Medulla oblongata (tissue), 1 donor: Measurements from ENCODE around the gene SLC29A3.
A peak's percentile ranks its signal among the peaks of the same experiment; 100 is the strongest.

Experiments used
- DNase-seq: peaks from one replicate; pipeline ENCODE4 v3.0.0-alpha.2; 2015; ENCODE audit errors: extremely low spot score

Gene SLC29A3

DNA sequence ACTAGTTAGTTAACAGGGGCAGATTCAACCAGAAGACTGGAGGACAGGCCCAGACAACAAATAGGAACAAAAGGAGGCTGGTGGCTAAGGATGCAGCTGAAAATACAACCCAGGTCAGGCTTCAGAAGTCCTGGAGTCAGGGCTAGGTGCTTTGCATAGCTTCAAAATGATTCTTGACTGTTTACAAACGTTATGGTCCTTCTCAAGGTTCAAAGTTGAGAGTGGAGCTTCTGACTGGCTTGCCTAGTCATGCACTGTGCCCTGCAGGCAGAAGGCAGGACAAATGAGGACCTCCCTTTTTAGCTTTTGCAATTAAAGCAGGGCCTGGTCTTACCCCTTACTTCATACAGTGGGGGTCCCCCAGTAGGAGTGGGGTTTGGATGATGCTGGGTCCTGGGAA is 73.2 kb downstream of the SLC29A3 start:
- no peak for DNase-seq

DNA sequence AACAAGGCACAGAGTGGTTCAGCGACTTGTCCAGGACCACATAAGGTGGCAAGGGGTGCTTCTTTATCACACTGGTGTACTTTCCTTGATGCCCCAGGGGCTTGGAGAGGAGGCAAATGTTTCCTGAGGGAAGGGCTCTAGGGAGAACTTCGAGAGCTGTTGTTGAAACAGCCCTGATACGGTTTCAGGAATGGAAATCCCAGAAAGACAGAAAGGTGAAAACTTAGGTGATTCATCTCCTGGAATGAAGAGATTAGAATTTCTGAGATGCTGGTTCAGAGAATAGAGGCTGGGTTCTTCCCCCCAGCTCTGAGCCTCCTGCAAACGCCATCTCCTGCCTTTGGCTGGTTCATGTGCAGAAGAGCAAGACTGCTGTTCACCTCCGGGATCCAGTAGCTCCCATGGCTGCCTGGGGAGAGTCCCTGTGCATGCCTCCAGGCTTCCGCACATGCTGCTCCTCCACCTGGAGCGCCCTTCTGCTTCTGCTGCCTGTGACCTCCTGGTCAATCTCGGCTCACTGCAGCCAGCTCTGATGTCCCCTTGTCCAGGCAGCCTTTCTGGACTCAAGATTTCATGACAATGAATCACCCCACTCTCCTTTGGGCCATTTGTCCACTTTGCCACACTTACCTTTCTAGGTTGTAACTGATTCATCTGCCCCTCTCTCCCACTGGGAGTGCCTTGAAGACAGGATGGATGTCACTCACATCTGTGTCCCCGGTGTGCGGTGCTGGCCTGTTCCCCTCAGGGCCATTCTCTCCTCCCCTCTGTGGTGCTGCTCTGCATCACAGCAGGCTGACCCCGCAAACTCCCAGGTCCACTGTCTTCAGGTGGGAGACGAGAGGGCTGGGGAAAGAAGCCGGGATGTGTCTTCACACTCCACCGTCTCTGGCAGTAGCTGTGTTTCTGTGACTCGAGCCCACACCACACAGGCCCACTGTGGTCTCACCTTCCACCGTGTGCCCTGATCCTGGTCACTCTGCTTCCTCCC is 74.0 kb downstream of the SLC29A3 start:
- DNase-seq: no peak

DNA sequence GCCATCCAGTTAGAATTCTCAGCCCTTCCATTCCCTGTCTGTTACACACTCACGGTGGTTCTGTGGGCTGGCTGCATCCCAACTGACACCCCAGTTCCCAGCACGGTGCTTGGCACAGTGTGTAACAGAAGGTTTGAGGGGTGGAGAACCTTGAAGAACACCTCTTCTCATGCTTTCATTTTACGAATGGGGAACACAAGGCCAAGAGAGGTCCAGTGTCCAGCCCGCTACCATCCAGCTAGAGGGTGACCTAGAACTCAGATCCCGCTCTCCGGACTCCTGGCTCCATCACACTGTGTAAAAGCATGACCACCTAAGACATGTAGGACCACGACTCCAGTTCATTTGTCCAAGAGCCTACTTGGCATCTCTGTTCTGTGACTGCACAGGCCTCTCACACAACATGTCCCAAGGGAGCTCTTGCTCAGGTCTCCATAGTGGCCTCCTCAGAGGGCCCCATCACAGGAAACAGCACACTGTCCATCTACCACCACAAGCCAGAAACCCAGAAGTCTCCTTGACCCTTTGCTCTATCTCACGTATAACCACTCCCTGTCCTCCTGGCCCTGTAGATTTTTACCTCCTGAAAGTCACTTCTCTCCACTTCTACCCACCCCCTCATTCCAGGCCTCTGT is 74.9 kb downstream of the SLC29A3 start:
- DNase-seq: no peak

- no peak for DNase-seq
These were observed 76.0 kb downstream of the SLC29A3 start for GRCh38 chr10:71394926-71395562.

DNA sequence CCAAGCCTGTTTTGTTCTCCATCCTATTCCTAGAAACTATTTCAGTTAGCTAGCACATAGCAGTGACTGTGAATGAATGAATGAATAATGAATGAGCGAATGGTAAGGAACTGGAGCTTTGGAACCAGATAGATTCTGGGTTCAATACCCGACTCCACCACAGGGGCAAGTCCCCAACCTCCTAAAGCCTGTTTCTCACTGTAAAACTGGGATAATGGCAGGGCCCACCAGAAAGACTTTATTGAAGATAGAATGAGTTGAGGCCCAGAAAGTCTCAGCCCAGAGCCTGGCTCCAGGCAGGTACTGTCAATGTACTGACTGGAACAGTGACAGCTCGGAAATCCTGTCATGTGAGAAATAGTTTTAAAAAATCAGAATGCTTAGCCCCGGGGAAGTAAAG is 76.6 kb downstream of the SLC29A3 start:
- DNase-seq: no peak

- peak; percentile 73 for DNase-seq
These were observed 77.1 kb downstream of the SLC29A3 start for GRCh38 chr10:71396084-71396710.

GRCh38 chr10:71396711-71397295 is 77.7 kb downstream of the SLC29A3 start, which contains the start of gene CDH23:
Gene CDH23, plus strand, starts transcription at chr10:71396920. Its CDS starts 42,912 bp downstream, at chr10:71439832.
- DNase-seq: no peak

GRCh38 chr10:71397296-71398212 is 78.5 kb downstream of the SLC29A3 start:
- no peak for DNase-seq

DNA sequence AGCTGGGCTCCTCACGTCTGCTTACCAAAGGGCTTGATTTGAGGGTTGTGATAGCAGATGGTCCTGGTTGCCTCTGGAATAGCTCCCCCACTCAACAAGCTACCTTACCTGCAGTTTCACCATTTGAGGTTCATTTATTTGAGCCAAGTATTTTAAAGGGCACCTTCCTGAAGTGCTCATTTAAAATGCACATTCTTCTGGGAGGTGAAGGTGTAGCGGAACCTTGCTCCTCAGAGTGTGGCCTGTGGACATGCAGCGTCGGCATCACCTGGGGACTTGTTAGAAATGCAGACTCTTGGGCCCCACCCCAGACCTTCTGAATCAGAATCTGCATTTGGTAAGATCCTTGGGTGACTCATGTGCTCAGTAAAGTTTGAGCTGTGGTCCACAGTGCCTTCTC is 79.9 kb downstream of the SLC29A3 start:
- DNase-seq: no peak

DNA sequence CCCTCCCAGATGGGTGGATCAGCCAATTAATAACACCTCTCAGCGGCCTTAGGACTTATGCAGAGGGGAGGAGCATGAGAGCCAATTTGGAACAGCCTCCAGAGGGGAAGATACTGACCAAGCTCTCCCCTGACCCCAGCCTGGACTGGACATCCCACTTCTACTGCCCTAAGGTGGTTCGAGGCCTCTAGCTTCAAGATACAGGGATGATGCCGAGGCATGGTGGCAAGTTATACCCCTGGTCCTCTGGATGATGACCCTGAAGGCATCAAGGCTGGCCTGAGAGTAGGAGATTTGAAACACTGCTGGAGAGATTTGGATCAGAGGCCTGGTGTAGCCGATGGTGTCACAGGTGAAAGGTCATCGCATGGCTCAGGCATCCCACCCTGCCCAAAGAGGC is 80.9 kb downstream of the SLC29A3 start:
- no peak for DNase-seq

GRCh38 chr10:71401056-71401455 is 82.0 kb downstream of the SLC29A3 start:
- DNase-seq: no peak

DNA sequence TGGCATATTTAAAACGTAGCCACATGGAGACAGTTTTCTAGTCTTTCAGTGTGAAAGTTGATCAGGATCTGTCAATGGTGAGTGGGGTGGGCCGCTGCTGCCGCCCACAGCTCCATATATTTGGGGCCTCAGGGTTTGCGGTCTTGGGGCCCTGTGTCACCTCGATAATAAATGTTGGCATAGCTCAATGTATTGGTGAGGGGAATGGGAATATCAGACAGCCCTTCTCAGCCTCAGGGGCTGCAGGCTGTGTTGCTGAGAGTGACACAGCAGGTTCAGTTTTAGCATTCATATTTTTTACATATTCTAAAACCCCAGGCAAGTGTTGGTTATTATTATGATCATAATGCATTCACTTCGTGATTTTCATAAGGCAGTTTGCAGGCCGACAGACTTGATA is 82.9 kb downstream of the SLC29A3 start:
- no peak for DNase-seq

GRCh38 chr10:71404503-71405295 is 85.6 kb downstream of the SLC29A3 start:
- DNase-seq: no peak

GRCh38 chr10:71406878-71407277 is 87.8 kb downstream of the SLC29A3 start:
- no peak for DNase-seq

GRCh38 chr10:71408436-71409225 is 89.6 kb downstream of the SLC29A3 start:
- DNase-seq: no peak

DNA sequence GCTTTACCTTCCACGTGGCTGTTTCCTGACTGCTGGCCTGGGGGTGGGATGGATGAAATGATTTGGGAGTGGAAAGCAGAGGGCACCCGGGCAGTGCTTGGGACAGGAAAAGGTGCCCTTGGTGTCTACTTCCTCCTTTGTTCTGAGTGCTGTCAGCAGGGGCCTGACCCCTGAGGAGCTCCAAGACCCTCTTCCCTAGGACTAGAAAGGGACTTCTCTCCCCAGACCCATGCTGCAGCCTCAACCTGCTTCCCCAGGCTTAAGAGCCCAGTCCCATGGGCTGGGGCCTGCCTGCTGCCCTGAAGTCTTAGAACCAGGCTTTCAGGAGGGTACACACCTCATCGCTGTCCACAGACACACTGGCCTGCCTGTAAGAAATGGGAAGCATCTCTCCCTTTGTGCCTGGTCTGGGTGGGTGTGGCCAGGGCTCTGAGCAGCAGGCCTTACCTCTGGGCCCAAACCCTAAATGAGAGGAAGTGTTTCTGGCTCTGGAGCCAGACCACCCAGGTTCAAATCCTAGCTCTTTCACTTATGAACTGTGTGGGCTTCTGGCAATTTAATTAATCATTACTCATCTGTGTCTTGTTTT is 90.6 kb downstream of the SLC29A3 start:
- no peak for DNase-seq
